HG03060 (cell line): ENCODE data around the gene PPP2R5C.
"Not testable (repeated sequence)": the region's sequence is repeated elsewhere in the genome, so short reads cannot be mapped to it uniquely, and the experiment has no call there.

Experiments
- ATAC-seq: cut with Tn5 transposase; IDR thresholded peaks from one replicate; pipeline ENCODE4 v1.9.1; 2021; ENCODE audit warnings: low read depth, moderate number of reproducible peaks; ENCODE audit not compliant: unreplicated experiment

Gene PPP2R5C

GRCh38 chr14:101726295-101726953, 35.1 kb upstream of the PPP2R5C start:
- no peak for ATAC-seq

GRCh38 chr14:101726954-101727302, 34.6 kb upstream of the PPP2R5C start:
- no peak for ATAC-seq

GRCh38 chr14:101727611-101728366, 33.7 kb upstream of the PPP2R5C start:
- no peak for ATAC-seq

GRCh38 chr14:101728367-101728742, 33.2 kb upstream of the PPP2R5C start:
- no peak for ATAC-seq

- no peak for ATAC-seq
Observed at GRCh38 chr14:101729382-101729781, 32.1 kb upstream of the PPP2R5C start.

GRCh38 chr14:101730157-101730556, 31.4 kb upstream of the PPP2R5C start:
- ATAC-seq: not testable (repeated sequence)

GRCh38 chr14:101730626-101731186, 30.8 kb upstream of the PPP2R5C start:
- no peak for ATAC-seq

- peak; percentile 74 for ATAC-seq
Observed at GRCh38 chr14:101731187-101732080, 30.1 kb upstream of the PPP2R5C start.

- ATAC-seq: no peak
Observed at GRCh38 chr14:101732118-101732517, 29.4 kb upstream of the PPP2R5C start.

- ATAC-seq: no peak
Observed at GRCh38 chr14:101733211-101733610, 28.3 kb upstream of the PPP2R5C start.

- no peak for ATAC-seq
Observed at GRCh38 chr14:101734246-101734847, 27.2 kb upstream of the PPP2R5C start.

- ATAC-seq: no peak
Observed at GRCh38 chr14:101735453-101735852, 26.1 kb upstream of the PPP2R5C start.

GRCh38 chr14:101736071-101736470, 25.4 kb upstream of the PPP2R5C start:
- ATAC-seq: no peak

- ATAC-seq: no peak
Observed at GRCh38 chr14:101736585-101736984, 24.9 kb upstream of the PPP2R5C start.

GRCh38 chr14:101737414-101738339, 23.8 kb upstream of the PPP2R5C start:
- ATAC-seq: no peak

GRCh38 chr14:101738703-101739320, 22.7 kb upstream of the PPP2R5C start:
- no peak for ATAC-seq

- ATAC-seq: no peak
Observed at GRCh38 chr14:101739446-101740141, 21.9 kb upstream of the PPP2R5C start.

- ATAC-seq: no peak
Observed at GRCh38 chr14:101740981-101741380, 20.5 kb upstream of the PPP2R5C start.
